ENCODE data around the gene POGLUT3.

The POGLUT3 gene

GRCh38 chr11:108498046-108498815, at the start of gene POGLUT3:
Gene POGLUT3, minus strand, starts transcription at chr11:108498384. Its CDS starts 18 bp downstream, at chr11:108498366.
- DNase-seq: peak; percentile 53

GRCh38 chr11:108545909-108546501, 47.8 kb upstream of the POGLUT3 start:
- DNase-seq: no peak

GRCh38 chr11:108543316-108543964, 45.3 kb upstream of the POGLUT3 start:
- DNase-seq: no peak

- DNase-seq: no peak
These were observed 43.3 kb upstream of the POGLUT3 start for GRCh38 chr11:108541531-108541930.

- DNase-seq: no peak
These were observed 40.3 kb upstream of the POGLUT3 start for GRCh38 chr11:108538502-108538901.

GRCh38 chr11:108538022-108538424, 39.8 kb upstream of the POGLUT3 start:
- DNase-seq: peak; percentile 9

GRCh38 chr11:108536783-108537182, 38.6 kb upstream of the POGLUT3 start:
- no peak for DNase-seq

- DNase-seq: no peak
These were observed 37.3 kb upstream of the POGLUT3 start for GRCh38 chr11:108535384-108535955.

GRCh38 chr11:108534274-108534882, 36.2 kb upstream of the POGLUT3 start:
- no peak for DNase-seq

GRCh38 chr11:108530426-108530825, 32.2 kb upstream of the POGLUT3 start:
- DNase-seq: no peak

GRCh38 chr11:108527382-108527781, 29.2 kb upstream of the POGLUT3 start:
- no peak for DNase-seq

- no peak for DNase-seq
These were observed 27.0 kb upstream of the POGLUT3 start for GRCh38 chr11:108525161-108525560.

GRCh38 chr11:108524422-108524821, 26.2 kb upstream of the POGLUT3 start:
- DNase-seq: no peak

- DNase-seq: no peak
These were observed 24.1 kb upstream of the POGLUT3 start for GRCh38 chr11:108522318-108522717.

GRCh38 chr11:108518581-108518980, 20.4 kb upstream of the POGLUT3 start:
- DNase-seq: no peak

- DNase-seq: no peak
These were observed 17.9 kb upstream of the POGLUT3 start for GRCh38 chr11:108516125-108516524.

GRCh38 chr11:108512708-108513107, 14.5 kb upstream of the POGLUT3 start:
- no peak for DNase-seq

- DNase-seq: no peak
These were observed 13.8 kb upstream of the POGLUT3 start for GRCh38 chr11:108511851-108512474.

- no peak for DNase-seq
These were observed 10.7 kb upstream of the POGLUT3 start for GRCh38 chr11:108508653-108509593.

- no peak for DNase-seq
These were observed 3.2 kb upstream of the POGLUT3 start for GRCh38 chr11:108501396-108501795.

GRCh38 chr11:108500721-108501120, 2.5 kb upstream of the POGLUT3 start:
- DNase-seq: no peak

GRCh38 chr11:108500169-108500568, 2.0 kb upstream of the POGLUT3 start:
- no peak for DNase-seq

All from CD4-positive, alpha-beta T cell treated with Interleukin-21 for 1 hour (primary cell).